Heart left ventricle (tissue), 16 donors: ENCODE results near the gene PTS. TPM values are rescaled to one million over a fixed set of nuclear protein-coding genes. Genes with fewer than 3 reads are reported as not detected.
A peak's percentile ranks its signal among the peaks of the same experiment; 100 is the strongest.

Experiments
- ATAC-seq, 4 donors: fragments of 200-7000 bp; cut with Tn5 transposase; one replicate each; pipeline ENCODE4 v1.9.1; 2020 to 2022; ENCODE audit warnings: moderate library complexity in 4 of 4, mild to moderate bottlenecking in 3 of 4, moderate number of reproducible peaks in 1 of 4
- DNase-seq, 5 donors: peaks; one replicate each; pipeline ENCODE4 v3.0.0-alpha.2; 2020
- H3K27ac ChIP-seq, 12 donors: fragments of 200-600 bp; sonication (generic) in 4 of 12; one replicate each; pipeline versions ENCODE4 v1.5.0 to v1.8.0; 2016 to 2022; ENCODE audit warnings: mild to moderate bottlenecking in 2 of 12
- H3K27me3 ChIP-seq, 9 donors: fragments of 200-600 bp; sonication (generic) in 2 of 9; one replicate each; pipeline versions ENCODE4 v1.5.1 to v1.8.0; 2016 to 2022; ENCODE audit warnings: mild to moderate bottlenecking in 3 of 9
- H3K36me3 ChIP-seq, 9 donors: fragments of 200-600 bp; sonication (generic) in 2 of 9; one replicate each; pipeline versions ENCODE4 v1.5.0 to v1.8.0; 2018 to 2022; ENCODE audit warnings: mild to moderate bottlenecking in 2 of 9
- H3K4me1 ChIP-seq, 12 donors: fragments of 200-600 bp; sonication (generic) in 4 of 12; one replicate each; pipeline versions ENCODE4 v1.5.0 to v1.8.0; 2016 to 2022; ENCODE audit warnings: mild to moderate bottlenecking in 3 of 12
- H3K4me3 ChIP-seq, 12 donors: fragments of 200-600 bp; sonication (generic) in 4 of 12; one replicate each; pipeline versions ENCODE4 v1.5.0 to v1.8.0; 2017 to 2022; ENCODE audit warnings: mild to moderate bottlenecking in 9 of 12, moderate library complexity in 4 of 12
- H3K9me3 ChIP-seq, 12 donors: fragments of 200-600 bp; sonication (generic) in 4 of 12; one replicate each; pipeline versions ENCODE4 v1.5.0 to v1.8.0; 2016 to 2022; ENCODE audit warnings: mild to moderate bottlenecking in 1 of 12
- CTCF ChIP-seq, 12 donors: fragments of 200-600 bp; sonication (generic) in 4 of 12; IDR thresholded peaks; one replicate each; pipeline versions ENCODE4 v1.5.0 to v1.8.0; 2018 to 2022; ENCODE audit warnings: antibody characterized with exemption in 12 of 12, mild to moderate bottlenecking in 5 of 12
- POLR2A ChIP-seq, 2 donors: fragments of 450-650 bp; IDR thresholded peaks; one replicate each; pipeline ENCODE4 v1.6.1; 2017; ENCODE audit warnings: antibody characterized with exemption in 2 of 2, mild to moderate bottlenecking in 2 of 2, moderate library complexity in 2 of 2
- whole genome bisulfite sequencing, 4 donors: extraction: QIAGEN DNeasy Blood & Tissue Kit in 2 of 4; methylation state at CpG; one replicate each; pipeline versions ENCODE4 v1.1.5 to v1.1.7; 2013 to 2018; 5-methylcytosine and 5-hydroxymethylcytosine counted together
- intact Hi-C, 10 donors: fragments of 100-400 bp; cut with DNase I; formaldehyde crosslinking; loops; one replicate each; pipeline versions ENCODE4 v1.11.1 to v1.14.2; 2022
- polyA plus RNA-seq, 2 donors: library from polyadenylated mRNA; stranded (reverse); fragments of 200-250 nt; gene quantifications; one replicate each; pipeline ENCODE4 v1.2.3, GENCODE V29; 2013
- total RNA-seq, 9 donors: library from RNA; depleted of rRNA in 2 of 9; stranded (reverse); fragments of >200 nt in 2 of 9; fragmentation: NEBNext Ultra II Directional in 3 of 9; extraction: Animal tissue kit (Norgen Biotek cat#: 25700) in 3 of 9; gene quantifications; one replicate each; pipeline versions ENCODE4 v1.1.0 to v1.2.4, GENCODE V29; 2016 to 2023
- donor health status: ischemic (EF 13 %, LVEDD 7.1; RV severe dilation, severe dysfunction).
- donor health status: healthy with polysubstance abuse.
- donor health status: DM: no; HTN: yes; CAD: no.
- donor health status: DM: no; HTN: no; CAD: no.
- donor health status: ischemic (EF 25% LVEDD 6.9; RV normal size, moderate dysfunction).
- donor health status: ischemic (EF 25% LVEDD 5.7; RV mildly dilated, moderate dysfunction).
- donor health status: healthy.
- donor health status: DM: yes; HTN: yes; CAD: no.
- donor health status: ischemic (EF 35%, LVEDD 5.7; RV mildly dilated, moderate dysfunction).
- donor health status: nonischemic (EF 11% LVEDD 7.7; RV severe dilation, severe dysfunction).
- donor health status: DM: yes; HTN: yes; CAD: no.
- donor health status: PGD.
- donor health status: ischemic (EF 29% LVEDD 5.4; RV normal size, mild dysfunction).
- donor health status: nonischemic (EF 23%, LVEDD 6.1; RV moderate dilation, normal function).

Gene PTS
- total and polyA plus RNA-seq, 11 donors = 21.6 to 77.7 (median 30.7) TPM

GRCh38 chr11:112178936-112179335 is 47.3 kb upstream of the PTS start:
- Histone ChIP-seq H3K27me3 (no peaks in the 10 kb centered on the region), H3K9me3 (no peaks in the 10 kb centered on the region), H3K36me3 (peaks cover 0 to 5% (median 0%) of the 10 kb centered on the region in 9 donors), H3K27ac (peak overlapping the region in 5 of 12 donors; percentile 31 to 80 (median 76)), H3K4me3 (peak overlapping the region in 3 of 12 donors; percentile 5 to 55 (median 7)), H3K4me1 (peaks cover 0 to 26% (median 2%) of the 10 kb centered on the region in 12 donors)
- no peak for DNase-seq
- no peak for ATAC-seq
- WGBS, 4 donors = 53 to 67% (median 64%) methylated on average over 3 of the region's 3 CpGs
- intact Hi-C loops = loop anchor here in 4 of 10 donors (5.0 to 10.0 kb wide), 3 partner anchors 62 to 67 kb away; no protein-coding TSS in a partner anchor
- no peak for TF ChIP-seq CTCF (IDR thresholded peaks at IDR 0.05)
- TF ChIP-seq POLR2A (IDR thresholded peaks at IDR 0.05) = no peak

- intact Hi-C loops = loop anchor here in 4 of 10 donors (5.0 to 10.0 kb wide), 3 partner anchors 62 to 67 kb away; no protein-coding TSS in a partner anchor
- H3K27ac ChIP-seq = peak overlapping the region in 6 of 12 donors; percentile 12 to 80 (median 28)
- ATAC-seq = peak in 2 of 4 donors; percentile 17 to 31
Observed at GRCh38 chr11:112179601-112180000, 46.6 kb upstream of the PTS start.

DNA sequence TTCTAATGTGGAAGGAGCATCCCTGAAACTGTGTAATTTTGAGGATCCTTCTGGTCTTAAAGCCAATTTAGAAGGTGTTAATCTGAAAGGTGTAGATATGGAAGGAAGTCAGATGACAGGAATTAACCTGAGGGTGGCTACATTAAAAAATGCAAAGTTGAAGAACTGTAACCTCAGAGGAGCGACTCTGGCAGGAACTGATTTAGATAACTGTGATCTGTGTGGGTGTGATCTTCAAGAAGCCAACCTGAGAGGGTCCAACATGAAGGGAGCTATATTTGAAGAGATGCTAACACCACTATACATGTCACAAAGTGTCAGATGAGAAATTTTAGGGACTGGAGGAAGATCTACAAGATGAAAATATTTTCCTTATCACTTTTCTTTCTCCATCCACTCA is 43.4 kb upstream of the PTS start:
- 60 to 72% (median 67%) methylated on average over 1 of the region's 1 CpG for WGBS, 4 donors
- no peak overlapping the region for H3K4me3 ChIP-seq
- H3K36me3 ChIP-seq = peaks cover 0 to 5% (median 0%) of the 10 kb centered on the region in 9 donors
- no peak for ATAC-seq
- intact Hi-C loops = no loop called here
- DNase-seq = no peak
- no peak overlapping the region for H3K27ac ChIP-seq
- no peak for TF ChIP-seq POLR2A (IDR thresholded peaks at IDR 0.05)
- TF ChIP-seq CTCF (IDR thresholded peaks at IDR 0.05) = no peak
- no peaks in the 10 kb centered on the region for H3K9me3 ChIP-seq
- H3K27me3 ChIP-seq = no peaks in the 10 kb centered on the region
- peaks cover 0 to 22% (median 5%) of the 10 kb centered on the region in 12 donors for H3K4me1 ChIP-seq

More at GRCh38 chr11:112179601-112180000, 46.6 kb upstream of the PTS start:
- peak overlapping the region in 1 of 12 donors; percentile 5 for H3K4me3 ChIP-seq
- no peak for DNase-seq
- peaks cover 0 to 5% (median 0%) of the 10 kb centered on the region in 9 donors for H3K36me3 ChIP-seq
- no peaks in the 10 kb centered on the region for H3K9me3 ChIP-seq
- no peak for TF ChIP-seq POLR2A (IDR thresholded peaks at IDR 0.05)
- no peak for TF ChIP-seq CTCF (IDR thresholded peaks at IDR 0.05)
- no peaks in the 10 kb centered on the region for H3K27me3 ChIP-seq
- H3K4me1 ChIP-seq = peaks cover 0 to 26% (median 2%) of the 10 kb centered on the region in 12 donors

DNA sequence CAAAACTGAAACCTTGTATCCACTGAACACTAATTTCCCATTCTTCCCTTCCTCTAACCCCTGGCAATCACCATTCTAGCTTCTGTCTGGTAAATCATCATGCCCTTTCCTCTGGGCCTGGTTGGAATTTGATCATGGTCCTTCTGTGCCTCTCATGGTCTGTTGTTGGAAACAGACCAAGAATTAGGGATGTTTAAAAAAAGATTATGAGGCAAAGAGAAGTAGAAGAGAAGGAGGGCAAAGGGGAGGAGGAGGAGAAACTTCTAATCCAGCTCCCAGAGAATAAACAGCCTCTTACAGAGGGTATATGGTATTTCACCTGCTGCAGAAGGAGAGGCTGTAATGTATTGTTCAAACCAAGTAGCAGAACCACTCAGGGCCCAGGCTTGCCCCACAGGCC is 40.3 kb upstream of the PTS start:
- intact Hi-C loops = no loop called here
- ATAC-seq = peak; percentile 61 to 87 (median 78)

More for the DNA sequence above, 40.3 kb upstream of the PTS start:
- no peaks in the 10 kb centered on the region for H3K9me3 ChIP-seq
- H3K4me3 ChIP-seq = no peak overlapping the region
- peaks cover 0 to 18% (median 2%) of the 10 kb centered on the region in 12 donors for H3K4me1 ChIP-seq
- H3K27ac ChIP-seq = peak overlapping the region; percentile 9 to 95 (median 79)
- no peaks in the 10 kb centered on the region for H3K27me3 ChIP-seq
- no peaks in the 10 kb centered on the region for H3K36me3 ChIP-seq
- no peak for TF ChIP-seq CTCF (IDR thresholded peaks at IDR 0.05)
- TF ChIP-seq POLR2A (IDR thresholded peaks at IDR 0.05) = no peak
- DNase-seq = no peak
